Measurements from ENCODE around the gene LDB2.

DNA sequence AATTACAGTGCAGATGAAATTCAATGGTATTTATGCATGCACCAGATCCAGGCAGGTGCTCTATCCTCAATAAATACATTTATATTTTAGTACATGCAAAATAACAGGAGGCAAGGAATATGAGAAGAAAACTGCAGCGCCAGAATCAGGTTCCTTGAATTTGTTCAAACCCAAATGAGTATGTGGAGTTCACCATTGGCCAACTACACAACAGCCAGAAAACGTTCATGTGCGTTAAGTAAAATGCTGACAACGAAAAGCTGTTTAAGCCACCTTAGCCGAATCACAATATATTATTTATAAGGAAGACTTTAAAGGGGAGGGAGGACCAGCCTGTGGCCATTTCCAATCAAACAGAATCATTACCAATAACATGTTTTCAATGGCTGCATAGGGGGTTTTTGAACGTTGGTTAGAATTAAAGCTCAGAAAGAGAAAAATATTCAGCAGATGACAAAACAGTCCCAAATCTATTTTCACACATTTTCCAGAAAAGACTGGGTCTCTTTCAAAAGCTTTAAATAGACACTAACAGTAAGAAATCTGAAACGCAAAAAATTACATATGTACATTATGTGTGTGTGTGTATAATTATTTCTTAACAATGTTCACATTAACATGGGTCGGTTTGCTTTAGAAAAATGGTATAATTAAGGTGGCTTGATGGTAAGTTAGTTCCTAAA lies 171.9 kb downstream of the LDB2 start:
- TF ChIP-seq, protein P1, sequence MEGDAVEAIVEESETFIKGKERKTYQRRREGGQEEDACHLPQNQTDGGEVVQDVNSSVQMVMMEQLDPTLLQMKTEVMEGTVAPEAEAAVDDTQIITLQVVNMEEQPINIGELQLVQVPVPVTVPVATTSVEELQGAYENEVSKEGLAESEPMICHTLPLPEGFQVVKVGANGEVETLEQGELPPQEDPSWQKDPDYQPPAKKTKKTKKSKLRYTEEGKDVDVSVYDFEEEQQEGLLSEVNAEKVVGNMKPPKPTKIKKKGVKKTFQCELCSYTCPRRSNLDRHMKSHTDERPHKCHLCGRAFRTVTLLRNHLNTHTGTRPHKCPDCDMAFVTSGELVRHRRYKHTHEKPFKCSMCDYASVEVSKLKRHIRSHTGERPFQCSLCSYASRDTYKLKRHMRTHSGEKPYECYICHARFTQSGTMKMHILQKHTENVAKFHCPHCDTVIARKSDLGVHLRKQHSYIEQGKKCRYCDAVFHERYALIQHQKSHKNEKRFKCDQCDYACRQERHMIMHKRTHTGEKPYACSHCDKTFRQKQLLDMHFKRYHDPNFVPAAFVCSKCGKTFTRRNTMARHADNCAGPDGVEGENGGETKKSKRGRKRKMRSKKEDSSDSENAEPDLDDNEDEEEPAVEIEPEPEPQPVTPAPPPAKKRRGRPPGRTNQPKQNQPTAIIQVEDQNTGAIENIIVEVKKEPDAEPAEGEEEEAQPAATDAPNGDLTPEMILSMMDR (IDR thresholded peaks at IDR 0.05; ENCODE audit: insufficient read depth, low read depth, low read length): no peak
- TF ChIP-seq EZH2 (IDR thresholded peaks at IDR 0.05; ENCODE audit: insufficient read depth, low read length): no peak

Data from astrocyte (in vitro differentiated cells and primary cell).